HG02943 (cell line): Measurements from ENCODE around the gene VSIG1.
A peak's percentile ranks its signal among the peaks of the same experiment; 100 is the strongest.

Experiments
- ATAC-seq: cut with Tn5 transposase; IDR thresholded peaks from one replicate; pipeline ENCODE4 v1.9.1; 2021; ENCODE audit warnings: mild to moderate bottlenecking, low read depth, moderate library complexity; ENCODE audit not compliant: unreplicated experiment

VSIG1 gene

DNA sequence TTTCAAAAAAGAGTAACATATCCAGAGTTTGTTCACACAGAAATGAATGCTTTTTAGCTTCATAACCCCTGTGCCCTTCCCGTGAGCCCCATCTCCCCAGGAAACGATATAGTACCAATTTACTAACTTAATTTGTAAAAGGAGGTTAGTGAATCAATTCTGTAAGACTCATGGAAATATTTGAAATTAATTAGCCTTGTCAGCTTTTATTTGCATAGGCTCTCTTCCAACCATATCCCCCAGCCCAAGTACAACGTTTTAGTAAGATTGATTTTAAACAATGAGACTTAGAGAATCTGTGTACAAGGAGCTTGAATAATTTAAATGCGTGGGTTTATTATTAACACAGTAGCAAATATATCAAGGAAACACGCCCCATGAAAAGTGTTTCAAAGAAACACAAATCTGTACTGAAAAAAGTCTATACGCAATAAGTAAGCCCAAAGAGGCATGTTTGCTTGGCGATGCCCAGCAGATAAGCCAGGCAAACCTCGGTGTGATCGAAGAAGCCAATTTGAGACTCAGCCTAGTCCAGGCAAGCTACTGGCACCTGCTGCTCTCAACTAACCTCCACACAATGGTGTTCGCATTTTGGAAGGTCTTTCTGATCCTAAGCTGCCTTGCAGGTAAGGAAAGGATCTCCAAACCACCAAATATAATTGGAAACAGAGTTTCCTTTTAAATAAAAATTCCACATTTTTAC lies at the start of gene VSIG1:
Gene VSIG1 (plus strand): TSS at position 512 of the 703 bp plus-strand sequence. CDS start 66 bp downstream, at position 578.
- ATAC-seq: no peak

DNA sequence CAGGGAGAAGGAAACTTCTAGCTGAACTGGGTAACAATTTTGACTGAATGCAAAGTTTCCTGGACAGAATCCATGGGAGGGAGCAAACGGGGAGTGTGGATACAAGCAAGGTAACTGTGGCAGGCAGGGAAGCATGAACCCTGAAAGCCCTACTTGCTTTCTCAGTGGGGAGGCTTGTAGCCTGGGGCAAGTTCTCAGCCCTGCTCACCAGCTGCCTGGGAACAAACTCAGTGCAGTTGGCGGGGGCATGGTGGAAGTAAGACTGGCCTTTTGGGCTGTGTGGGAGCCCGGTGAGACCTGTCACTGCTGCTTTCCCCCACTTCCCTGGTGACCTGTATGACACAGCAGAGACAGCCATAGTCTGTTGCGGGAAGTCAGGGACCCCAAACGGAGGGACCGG lies 48.7 kb upstream of the VSIG1 start:
- ATAC-seq: no peak

DNA sequence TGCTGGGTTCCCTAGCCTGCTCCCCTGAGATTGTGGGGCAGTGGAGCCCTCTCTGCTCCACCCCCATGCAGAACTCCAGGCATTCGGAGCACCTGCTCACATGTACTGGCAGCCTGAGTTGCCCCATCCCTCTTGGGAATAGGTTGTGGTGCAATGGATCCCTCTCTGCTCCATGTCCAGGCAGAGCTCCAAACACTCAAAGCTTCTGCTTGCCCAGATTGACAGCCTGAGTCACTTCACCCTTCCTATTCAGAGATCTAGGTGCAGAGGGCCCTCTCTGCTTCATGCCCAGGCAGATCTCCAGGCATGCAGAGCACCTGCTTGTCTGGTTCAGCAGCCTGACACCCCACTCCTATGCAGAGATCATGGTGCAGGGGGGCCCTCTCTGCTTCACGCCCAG lies 44.1 kb upstream of the VSIG1 start:
- ATAC-seq: peak; percentile 20

DNA sequence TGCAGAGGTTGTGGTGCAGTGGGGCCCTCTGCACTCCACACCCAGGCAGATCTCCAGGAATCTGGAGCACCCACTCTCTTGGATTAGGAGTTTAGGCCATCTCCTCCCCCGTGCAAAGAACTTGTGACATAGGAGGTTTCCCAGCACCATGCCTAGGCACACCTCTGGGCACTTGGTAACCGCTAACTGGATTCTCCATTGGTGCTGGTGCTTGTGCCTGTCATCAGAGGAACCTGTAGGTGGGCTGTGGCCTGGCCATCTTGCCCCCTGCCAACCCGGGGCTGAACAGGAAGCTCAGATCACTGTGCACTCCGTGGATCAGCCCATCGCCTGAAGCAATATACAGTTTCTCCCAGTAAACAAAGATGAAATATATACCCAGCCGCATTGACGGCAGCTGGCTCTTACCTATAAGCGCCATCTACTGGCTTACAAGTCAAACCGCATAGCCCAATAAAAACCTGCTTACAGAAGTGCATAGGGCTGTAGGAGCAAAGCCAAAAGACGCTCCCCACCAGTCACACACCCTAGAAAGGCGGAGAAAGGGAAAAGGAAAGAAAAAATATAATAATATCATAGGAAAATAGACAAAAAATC lies 43.5 kb upstream of the VSIG1 start:
- peak; percentile 87 for ATAC-seq

DNA sequence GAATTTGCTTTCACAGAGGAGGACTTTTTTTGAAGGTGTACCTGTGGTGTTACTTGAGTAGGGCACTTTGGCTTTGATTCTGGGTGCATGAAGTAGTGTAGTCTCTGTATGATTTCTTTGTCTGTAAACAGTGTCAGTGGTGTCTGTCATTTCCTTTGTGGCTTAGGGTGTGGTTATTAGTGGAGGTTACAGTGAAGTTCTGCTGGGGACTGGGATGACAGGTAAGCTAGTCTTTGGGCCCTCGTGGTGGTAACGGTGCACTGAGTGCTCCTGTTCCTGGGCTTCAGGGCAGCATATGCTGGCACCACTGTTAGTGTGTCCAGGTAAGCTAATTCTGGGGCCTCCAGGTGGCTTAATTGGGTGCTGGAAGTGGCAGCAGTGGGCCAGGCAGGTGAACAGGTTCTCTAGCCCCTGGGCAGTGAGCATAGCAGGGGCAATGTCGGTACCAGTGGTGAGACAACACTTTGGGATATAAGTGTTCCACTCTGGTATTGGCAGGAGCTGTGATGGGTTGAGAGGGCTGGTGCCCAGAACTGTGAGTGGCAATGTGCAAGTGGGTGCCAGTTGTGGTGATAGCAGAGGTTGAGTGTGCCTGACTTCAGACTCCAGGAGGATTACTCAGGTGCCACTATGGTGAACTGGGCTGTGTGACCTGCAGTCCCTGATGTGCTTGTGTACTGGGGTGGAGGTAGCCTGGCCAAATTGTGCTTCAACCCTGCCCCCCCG lies 26.0 kb upstream of the VSIG1 start:
- no peak for ATAC-seq

DNA sequence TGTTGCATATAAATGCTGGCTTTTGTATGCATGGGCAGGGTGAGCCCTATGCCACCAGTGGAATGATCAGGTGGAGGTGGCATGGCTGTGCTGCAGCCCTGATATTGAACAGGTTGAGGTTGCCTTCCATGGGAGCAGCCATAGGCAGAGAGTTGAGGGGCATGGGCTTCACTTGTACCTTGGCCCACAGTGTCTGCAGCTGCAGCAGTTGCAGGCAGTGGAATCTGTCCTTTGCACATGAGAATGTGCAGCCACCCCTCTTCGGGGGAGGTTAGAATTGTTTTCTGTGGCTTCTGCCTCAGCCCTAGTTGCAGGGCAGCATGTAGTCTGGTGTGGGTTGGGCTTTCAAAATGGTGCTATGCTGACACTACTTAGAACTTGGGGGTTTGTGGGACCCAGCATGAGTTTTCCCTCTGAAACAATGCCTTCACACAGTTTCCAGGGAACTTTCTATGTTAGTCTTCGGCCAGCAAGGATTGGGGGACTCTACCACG lies 25.4 kb upstream of the VSIG1 start:
- no peak for ATAC-seq

DNA sequence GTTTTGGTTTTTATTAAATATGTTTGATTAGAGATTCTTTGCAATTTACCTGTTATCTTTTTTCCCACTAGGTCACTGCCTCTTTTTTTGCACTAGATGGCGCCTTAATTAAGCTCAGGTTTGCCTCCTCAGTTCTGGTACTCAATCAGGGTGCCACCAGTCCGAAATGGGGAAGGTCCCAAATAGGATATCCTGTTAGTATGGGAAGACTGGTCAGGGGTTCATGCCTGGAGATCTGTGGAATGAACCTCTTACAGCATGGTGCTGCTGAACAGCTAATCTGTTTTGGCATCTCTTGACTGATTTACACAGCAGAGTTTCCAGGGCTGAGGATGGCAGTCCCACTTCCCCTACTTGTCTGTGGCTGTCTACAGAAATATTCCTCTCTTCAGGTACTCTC lies 24.2 kb upstream of the VSIG1 start:
- no peak for ATAC-seq

DNA sequence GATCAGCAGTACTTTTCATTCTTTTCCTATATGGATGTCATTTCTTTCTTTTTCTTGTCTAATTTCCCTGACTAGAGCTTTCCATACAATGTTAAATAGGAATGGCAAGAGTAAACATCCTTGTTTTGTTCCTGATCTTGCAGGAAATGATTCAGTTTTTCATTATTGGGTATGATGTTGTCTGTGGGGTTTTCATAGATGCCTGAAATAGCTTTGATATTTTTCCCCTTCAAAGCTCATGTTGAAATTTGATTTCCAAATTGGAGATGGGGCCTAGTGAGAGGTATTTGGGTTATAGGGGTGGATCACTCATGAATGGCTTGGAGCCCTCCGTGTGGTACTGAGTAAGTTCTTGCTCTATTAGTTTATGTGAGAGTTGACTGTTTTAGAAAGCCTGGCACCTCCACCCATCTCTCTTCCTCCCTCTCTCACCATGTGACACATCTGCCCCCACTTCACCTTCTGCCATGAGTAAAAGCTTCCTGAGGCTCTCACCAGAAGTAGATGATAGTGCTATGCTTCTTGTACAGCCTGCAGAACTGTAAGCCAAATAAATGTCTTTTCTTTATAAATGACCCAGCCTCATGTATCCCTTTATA lies 22.3 kb upstream of the VSIG1 start:
- no peak for ATAC-seq

DNA sequence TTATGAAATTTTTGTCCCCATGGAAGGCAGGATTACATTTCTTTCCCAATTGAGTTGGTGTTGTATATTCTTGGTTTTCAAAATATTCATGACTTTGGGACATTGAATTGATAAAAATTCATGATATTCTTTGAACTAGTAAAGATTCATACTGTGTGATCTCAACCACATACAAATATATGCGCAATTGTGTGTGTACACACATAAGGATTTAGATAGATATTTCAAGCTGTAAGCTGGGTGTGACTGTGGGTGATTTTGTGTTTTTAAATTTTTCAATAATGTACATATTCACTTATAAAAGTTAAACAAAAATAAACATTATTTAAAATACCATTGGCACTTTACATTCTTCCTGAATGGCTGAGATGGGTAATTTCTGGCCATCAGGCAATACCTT lies 19.5 kb upstream of the VSIG1 start:
- no peak for ATAC-seq

DNA sequence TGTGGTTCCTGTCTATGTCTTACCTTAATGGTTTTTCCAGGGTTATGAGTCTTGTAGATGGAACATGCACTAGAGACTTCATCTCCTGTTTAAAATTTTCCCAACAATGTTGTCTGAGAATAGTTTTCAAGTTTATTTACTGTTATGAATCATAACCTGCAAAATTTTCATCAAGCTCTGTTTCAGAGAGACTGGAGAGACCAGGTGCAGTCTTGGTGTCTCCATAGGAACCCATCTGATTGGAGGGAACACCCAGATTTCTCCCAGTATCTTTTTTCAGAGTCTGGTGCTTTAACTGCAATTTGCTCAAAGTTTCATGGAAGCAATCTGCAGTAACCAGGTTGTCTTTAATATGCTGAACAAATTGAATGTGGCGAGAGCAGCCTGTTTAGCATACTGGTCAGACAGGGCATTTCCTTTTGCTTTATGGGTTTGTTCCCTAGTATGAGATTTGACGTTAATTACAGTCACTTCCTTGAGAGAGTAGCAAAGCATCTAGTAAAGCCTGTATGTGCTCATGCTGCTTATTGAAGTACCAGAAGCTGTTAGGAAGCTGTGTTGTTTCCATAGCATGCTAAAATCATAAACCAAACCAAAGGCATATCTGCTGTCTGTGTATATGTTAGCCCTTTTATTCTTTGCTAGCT lies 18.8 kb upstream of the VSIG1 start:
- no peak for ATAC-seq

DNA sequence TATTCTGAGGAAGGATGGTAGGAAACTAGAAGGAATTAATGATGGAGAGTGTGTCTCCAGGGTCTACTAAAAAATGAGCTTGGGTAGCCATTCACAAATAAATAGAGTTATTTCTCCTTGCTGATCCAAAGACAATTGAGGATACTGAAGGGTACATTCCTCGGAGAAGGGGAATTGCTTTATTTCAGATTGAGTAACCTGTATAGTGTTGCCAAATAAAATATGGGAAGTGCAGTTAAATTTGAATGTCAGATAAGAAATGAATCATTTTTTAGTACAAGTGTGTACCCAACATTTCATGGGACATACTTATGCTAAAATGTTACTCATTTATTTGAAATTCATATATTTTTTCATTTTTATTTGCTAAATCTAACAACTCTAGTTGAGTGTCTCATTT lies 16.0 kb upstream of the VSIG1 start:
- no peak for ATAC-seq

DNA sequence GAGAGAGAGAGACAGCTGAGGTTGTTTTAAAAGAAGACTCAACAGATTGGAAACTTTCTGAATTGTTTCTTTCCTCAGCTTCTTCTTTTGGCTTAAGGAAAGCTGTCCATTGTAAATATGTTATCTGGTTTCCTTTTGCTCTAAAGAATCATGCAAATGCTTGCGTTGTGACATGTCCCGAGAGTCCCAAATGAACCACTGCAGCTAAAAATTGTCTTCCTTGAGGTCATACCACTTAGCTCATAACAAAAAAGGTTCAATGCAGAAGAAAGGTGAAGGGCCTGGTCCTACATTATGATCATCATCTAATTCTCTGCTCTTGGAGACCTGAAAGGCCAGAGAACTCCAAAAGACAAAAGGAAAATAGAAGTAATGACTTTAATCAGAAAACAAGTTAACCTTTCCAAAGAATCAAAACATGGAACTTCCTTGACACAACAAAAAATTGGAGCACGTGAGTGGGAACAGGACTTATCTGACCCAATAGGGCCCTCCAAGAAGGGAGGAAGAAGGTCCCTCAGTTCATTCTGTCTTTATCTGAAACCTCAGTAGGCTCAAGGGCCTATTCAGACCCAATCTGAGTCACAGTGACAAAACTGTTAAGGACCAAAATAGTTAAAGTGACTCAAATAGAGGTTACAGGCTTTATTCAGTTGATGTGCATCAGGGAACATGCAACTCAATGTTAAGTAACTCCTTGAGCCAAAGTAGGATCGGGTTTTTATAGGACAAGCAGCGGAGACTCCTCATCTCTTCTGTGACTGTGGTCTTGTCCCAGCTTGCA lies 14.7 kb upstream of the VSIG1 start:
- ATAC-seq: no peak

DNA sequence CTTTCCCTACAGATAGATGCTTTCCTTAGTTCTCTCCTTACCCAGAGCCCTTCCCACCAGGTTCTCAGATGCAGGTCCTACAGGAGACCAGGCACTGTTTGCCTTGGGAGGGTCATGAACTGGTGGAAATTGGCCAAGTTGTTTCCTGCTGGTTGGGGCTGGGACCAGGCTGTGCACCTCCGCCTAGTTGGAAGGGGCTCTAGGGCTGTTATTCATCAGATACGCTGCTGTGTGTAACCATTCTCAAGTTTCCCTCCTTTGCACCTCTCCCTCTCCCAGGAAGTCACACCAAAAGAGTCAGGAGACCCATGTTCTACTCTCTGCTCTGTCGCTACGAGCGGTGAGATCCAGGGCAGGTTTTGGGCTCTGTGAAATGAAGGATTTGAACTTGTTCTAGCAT lies 11.9 kb upstream of the VSIG1 start:
- no peak for ATAC-seq

DNA sequence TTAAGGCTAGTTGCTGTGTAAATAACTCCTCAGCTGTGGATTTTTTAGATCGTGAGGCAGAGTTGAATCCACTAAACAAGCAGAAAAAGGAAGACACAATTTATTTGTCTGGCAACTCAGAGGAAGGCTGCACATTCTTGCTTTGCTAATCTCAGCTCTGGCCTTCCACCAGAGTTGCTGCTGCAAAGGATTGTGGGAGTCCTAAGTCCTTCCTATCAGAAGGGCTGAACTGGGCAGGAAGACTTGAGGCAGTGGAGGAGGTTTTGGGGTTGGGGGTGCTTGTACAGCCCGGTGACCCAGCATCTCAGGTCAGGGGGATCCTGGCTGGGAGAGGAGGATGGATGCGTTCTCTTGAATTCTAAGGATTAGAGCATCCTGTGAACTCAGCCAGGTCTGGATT lies 11.0 kb upstream of the VSIG1 start:
- no peak for ATAC-seq

DNA sequence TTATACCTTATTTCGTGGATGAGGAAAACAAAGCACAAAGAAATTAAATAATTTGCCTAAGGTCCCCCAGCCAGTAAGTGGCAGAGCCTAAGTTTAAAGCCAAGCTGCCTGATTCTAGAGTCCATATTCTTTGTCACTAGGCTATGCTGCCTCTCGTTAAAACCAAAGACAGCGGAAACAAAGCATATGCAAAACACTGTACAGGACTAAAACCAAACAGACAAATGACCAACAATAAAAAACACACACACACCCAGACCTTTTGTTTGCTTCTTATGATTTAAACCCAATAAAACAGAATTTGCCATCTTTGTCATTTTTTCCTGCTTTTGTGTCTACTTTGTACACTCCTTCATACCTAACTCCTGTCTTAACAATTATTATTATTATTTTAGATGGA lies 10.1 kb upstream of the VSIG1 start:
- no peak for ATAC-seq

DNA sequence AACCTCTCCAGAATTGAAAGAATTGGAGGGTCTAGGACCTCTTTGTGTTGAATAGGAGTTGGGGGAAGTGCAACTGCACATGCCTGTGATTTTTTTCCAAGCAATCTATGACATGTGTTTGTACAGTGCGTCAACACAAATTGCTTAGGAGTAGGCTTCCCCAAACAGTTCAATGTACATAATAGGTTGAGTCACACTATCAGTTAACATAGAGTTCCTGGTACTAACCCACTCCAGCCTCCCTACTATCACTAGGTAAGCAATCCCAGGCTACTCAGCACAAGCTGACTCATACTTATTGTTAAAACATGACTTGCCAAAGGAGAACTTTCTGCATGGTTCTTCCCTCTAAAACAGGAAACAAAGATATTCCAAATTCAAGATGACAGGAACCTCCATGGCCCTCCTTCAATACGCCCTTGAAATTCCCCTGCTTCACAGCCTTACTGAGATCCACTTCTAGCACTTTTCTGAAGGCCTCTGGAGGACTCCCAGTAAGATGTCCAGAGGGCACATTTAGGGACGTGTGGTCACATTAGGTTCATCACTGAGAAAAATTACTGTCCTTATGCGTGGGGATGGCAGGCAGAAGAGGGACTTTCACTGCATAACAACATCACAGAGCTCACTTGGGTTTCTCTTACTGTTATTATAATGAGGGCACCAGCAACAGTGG lies 8.4 kb upstream of the VSIG1 start:
- no peak for ATAC-seq

DNA sequence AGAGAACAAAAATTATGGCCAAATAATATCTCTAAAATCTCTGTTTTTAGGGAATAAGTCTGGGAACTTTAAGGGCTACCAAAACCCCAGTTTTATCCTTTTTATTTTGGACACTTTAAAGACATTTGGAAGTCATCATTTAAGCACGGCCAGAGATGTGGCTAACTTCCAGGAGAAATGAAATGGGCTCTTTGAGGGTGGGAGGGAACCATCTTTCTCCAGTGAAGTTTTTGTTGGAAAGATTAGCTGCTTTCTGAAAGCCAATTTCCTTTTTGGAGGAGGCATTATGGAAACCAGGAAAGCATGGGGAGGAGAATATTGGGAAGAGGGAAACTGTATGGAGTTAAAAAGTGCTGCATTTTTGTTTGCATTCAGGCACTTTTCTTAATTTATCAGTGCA lies 4.8 kb downstream of the VSIG1 start:
- no peak for ATAC-seq

DNA sequence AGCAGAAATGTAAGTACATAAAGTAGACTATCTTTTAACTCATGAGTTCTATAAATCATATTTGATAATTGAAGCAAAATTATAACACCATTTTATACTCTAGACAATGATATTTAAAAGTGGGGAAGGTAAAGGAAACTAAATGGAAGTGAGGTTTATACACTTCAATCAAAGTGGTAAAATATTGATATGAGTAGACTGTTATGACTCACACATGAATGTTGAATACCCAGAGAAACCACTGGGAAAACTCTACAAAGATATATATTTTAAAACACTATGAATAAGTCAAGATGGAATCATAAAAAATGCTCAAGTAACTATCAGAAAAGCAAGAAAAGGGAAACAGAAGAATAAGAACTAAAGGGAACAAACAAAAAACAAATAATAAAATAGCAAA lies 8.4 kb downstream of the VSIG1 start:
- ATAC-seq: no peak

DNA sequence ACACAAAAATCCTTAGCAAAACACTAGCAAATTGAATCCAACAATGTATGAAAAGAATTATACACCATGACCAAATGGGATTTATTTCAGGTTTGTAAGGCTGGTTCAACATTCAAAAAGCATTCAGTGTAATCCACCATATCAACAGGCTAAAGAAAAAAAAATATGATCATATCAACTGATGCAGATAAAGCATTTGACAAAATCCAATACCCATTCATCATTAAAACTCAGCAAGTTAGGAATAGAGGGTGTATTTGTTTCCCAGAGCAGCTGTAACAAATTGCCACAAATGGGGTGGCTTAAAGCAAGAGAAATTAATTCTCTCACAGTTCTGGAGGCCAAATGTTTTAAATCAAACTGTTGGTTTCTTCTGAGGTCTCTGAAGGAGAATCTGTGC lies 10.7 kb downstream of the VSIG1 start:
- no peak for ATAC-seq

DNA sequence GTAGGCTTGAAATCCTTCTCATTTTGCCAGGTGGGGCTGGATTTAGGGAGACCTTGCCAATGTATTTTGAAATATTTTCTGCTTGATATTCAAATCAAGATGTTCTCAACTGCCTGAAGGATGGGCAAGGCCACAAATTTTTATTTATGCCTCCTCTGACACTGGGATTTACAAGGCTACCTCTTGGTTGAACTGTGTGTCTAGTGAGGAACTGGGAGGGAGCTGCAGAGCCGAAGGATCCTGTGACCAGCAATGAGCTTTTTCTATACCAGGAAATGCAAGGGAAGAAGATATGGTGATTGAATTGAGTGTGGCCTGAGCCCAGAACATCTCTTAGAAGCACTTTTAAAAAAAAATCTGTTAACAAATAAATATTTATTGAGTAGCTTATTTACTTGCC lies 14.9 kb downstream of the VSIG1 start:
- ATAC-seq: no peak
